ENCODE results near the gene TMEM26. TPM values are rescaled to one million over a fixed set of nuclear protein-coding genes. Genes with fewer than 3 reads are reported as not detected.
A peak's percentile ranks its signal among the peaks of the same experiment; 100 is the strongest.

The TMEM26 gene
- total RNA-seq, 1 donor from 2014 or later = 0.10 TPM

DNA sequence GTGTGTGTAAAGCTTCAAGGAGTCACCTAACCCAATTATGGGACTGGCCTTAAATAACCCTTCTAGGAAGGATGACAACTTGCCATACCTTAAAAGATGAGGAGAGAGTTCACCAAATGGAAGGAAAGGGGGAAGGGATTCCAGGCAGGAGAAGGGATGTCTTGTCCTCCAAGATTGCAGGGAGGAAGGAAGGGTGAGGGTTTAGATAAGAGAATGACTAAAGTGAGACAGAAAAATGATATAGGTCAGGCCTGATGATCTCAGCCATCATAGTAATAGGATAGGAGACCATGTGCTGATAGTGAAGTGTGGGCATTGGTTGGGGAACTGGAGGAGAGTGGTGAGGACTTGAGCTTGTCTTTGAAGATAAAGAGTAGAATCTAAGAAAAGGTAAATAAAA, 7.7 kb upstream of the TMEM26 start:
- DNase-seq (ENCODE audit: low read depth) = no peak

DNA sequence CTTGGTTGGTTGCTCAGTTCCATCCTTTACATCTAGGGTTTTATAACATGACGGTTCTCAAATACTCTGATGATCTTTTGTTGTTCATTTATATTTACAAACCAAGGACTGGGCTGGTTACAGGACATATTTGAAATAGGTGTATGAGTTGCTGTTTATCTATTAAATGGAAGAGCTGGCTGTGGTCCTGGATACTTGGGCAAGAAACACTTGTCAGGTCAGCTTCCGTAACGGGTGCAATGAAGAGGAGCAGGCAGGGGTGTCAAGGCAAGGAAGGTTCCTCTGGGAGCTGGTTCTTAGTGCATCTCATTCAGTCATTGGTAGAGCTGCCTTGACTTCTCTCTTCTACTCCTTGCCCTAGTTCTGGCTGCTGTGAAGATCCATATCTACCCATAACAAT, 4.8 kb upstream of the TMEM26 start:
- DNase-seq (ENCODE audit: low read depth) = peak; percentile 46

DNA sequence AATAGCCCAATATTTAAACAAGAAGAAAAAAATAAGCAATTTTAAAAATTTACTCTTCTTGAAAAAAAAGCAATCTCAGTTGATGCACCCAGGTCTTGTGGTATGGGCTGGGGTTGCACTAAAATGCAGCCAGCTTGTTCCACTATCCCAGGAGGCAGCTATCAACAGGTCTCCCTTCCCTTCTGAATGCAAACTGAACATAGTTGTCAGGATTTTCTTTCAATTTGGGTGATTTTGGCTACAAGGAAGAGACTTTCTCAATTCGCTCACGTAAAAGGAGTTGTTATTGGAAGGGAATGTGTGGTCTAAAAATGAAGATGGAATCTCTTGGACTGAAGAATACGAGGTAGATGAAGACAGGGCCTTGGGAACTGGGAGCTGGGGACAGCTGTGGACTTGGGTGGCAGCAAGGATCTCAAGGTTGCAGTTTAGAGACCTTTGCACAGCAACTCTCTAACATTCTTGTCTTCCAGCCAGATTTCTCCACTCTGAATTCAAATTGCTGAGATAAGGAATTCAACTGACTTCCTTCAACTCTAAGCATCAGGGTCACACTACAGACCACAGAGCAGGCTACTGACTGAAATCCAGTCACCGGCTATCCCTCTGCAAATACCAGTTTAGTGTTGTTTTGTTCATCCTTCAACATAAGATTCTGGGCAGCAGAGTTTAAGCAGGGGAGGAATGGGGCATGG, 3.1 kb upstream of the TMEM26 start:
- peak; percentile 19 for DNase-seq (ENCODE audit: low read depth)

DNA sequence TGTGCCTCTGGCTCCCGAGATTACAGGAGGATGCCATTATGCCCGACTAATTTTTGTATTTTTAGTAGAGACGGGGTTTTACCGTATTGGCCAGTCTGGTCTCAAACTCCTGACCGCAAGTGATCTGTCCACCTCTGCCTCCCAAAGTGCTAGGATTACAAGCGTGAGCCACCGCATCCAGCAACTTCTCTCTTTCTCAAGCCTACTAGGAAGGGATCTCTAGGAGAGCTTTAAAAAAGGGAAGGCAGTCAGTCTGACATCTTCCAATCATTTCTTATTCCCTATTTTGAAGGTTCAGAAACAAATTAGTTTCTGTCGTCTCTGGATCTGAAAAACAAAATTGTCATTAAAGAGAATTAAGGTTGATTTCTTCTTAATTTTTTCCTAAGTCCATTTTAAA, 2.5 kb upstream of the TMEM26 start:
- no peak for DNase-seq (ENCODE audit: low read depth)

DNA sequence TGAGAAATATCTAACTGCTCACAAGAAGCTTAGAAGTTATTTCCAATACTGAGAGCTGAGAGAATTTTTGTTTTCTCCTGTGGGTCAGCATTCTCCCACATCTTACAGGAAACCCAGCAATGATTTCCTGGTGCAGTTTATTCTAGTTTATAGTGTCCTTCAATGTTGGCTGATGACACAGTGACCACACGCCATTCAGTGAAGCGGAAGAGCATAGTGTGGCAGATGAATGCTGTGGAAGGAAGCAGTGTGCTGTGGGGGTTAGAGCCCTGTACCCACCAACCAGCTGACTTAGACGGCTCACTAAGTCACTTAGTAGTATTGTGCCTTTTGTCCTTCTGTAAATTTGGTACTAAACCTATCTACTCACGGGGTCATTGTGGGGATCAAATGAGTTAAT, 1.4 kb upstream of the TMEM26 start:
- DNase-seq (ENCODE audit: low read depth) = no peak

DNA sequence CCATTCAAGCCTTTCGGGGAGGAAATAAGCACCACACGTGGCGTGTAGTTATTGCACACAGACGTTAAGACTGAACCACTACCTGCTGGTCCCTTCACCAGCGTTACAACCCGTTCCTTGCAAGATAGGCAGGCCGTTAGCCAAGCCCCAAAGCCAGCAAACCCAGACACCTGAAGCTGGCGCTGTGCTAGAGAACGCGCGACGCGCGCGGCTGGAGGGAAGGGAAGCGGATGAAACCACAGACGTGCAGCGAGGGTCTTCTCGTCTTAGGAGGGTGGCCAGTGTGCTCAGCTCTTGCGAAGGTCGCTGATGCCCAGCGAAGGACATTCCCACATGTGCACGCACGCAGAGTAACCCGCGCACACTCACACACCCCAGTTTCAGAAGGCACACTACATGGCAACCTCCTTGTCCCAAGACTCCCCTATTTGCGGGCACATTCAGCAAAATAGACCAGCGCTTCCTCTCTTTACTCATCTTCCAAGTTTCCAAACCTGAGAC, 980 bp downstream of the TMEM26 start:
- DNase-seq (ENCODE audit: low read depth) = no peak

DNA sequence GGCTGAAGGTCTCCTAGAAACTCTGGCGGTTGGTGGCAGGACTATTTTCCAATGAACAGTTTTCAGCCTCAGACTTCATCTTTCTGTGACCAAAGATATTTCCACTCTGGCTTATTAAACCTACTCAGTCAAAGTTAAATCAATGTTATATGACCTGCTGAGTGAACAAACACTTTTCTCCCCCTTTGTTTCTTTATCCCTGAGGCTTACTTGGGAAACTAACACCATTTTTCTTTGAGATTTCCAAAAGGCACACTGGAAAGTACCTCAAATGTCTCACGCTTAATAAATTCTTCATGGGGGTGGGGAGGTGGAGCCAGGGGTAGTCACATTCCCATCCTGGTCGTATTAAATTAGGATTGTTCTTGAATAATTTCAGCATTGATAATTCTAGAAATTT, 1.8 kb downstream of the TMEM26 start:
- DNase-seq (ENCODE audit: low read depth) = no peak

DNA sequence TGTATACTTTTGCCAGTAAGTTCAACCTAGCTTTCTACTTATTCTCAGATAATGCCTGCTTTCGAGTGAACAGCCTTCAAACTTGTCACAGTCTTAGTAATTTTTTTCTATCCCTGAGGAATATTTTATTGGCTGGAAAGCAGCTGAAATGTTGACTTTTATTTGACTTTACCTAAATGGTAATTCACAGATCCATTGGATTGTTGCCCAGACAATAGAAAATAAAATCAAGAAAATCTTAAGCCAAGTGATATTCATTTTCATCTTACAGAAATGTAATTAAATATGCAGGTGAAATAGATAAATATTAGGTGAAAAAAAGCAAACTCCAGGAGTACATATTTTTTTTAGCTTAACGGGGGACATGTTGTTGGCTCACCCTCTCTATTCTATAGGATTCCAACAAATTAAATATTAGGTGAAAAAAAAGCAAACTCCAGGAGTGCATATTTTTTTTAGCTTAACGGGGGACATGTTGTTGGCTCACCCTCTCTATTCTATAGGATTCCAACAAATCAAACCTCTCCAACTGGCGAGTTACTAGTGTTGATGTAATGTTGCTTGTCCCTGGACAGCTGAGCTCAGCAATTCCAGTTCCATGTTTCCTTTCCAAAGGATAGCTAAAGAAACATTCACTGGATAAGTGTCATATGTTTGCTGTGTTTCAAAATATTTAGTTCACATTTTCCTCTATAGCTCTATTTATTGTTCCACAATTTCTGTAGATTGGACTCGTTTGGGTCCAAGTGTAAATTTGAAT, 4.2 kb downstream of the TMEM26 start:
- DNase-seq (ENCODE audit: low read depth) = no peak

DNA sequence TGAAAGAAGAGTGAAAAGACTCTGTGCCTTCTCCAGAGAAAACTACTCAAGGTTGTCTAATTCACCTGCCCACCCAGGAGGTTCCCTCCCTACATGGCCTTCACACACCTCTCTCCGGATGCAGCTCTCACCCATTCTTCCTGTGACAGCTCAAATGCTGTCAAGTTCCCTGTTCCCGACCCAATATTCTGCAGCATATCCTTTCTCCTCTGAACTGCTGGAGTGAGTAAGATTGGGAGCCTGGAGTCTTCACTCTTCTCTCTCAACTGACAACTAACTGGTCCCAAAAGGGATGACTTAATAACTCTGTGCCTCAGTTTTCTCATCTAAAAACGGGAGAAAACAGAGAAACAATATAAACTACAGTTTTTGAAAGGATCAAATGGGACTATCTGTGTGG, 5.1 kb downstream of the TMEM26 start:
- no peak for DNase-seq (ENCODE audit: low read depth)

DNA sequence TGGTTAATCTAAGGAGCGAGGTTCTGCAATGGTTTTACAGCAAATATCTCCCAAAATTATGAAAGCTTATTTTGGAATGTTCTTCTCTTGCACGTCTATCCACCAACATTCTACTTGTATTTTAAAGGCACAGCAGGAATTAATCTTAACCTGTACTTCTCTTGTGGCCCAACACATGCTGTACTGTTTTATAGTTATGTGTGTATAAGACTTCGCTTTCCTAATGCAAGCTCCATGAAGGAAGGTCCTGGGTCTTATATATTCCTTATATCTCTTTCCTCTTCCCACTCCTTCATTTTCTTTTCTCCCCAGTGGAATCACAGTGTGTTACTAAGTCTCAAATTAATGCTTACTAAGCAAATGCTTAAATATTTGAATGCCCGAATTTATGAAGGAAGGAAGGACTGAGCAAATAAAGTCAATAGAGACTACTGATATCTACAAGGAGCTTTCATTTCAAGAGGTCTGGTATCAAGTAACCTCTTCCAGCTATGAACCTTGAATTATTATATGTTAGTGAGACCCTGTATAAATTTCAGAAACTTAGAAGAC, 14.0 kb downstream of the TMEM26 start:
- DNase-seq (ENCODE audit: low read depth) = no peak

DNA sequence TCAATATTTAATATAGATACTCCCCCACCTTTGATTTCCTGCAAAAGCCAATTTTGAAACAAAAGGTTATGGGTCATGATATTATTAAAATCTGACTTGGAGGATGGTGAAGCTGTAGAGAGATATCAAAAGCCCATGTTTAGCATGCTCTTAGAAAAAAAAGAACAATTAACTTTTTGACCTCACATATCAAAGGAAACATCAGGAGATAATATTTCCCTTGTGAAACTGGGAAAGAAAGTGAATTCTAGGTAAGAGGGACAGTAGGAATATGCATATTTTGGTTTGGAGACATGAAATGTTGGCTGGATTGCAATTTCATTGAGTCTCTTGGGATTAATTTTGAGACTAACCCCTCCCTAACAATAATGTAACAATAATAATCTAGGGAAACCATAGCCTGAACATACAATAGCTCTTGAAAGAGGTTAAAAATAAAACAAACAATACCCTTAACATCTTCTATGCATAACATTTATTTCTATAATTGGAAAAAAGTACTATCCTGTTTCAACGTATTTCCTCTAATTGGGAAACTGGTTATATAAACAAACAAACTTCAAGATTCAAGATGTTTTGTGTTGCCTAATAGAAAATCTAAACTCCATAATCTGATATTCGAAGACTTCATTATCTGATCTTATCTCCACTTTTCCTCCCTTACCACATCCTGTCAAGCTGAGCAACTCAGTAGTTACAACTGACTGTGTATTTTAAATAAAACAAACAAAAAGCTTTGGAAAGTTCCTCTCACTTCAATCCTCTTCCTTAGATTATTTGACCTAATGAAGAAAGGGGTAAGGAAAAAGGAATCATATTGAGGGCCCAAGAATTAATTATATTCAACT, 14.8 kb downstream of the TMEM26 start:
- DNase-seq (ENCODE audit: low read depth) = no peak

DNA sequence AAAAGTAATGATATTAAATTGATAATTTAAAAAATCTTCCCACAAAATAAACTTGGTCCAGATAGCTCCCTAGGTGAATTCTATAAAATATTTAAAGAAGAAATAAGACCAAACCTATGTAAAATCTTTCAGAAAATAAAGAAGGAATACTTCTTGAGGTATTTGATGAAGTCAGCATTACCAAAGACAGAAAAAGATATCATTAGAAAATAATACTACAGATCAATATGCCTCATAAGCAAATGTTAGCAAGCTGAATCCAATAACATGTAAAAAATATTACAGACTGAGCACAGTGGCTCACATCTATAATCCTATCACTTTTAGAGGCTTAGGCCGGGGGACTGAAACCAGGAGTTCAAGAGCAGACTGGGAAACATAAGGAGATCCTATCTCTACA, 30.0 kb downstream of the TMEM26 start:
- DNase-seq (ENCODE audit: low read depth) = no peak

DNA sequence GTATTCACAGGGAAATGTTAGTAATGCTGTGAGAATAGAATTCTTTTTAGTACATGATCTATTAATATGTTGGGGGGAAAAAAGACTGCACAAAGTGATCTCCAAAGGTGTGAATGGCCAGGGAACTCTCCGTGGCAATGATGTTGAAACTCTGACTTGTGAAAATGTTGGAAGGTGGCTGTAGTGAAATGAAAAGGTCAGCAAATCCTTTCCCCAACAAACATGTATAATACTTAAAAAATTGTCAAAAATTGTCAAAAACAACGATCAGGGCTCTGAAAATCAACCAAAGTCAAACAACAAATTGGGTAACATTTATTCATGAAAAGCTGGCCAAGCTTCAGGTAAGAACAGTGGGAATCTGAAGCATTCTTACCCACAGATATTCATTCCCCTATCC, 35.5 kb downstream of the TMEM26 start:
- no peak for DNase-seq (ENCODE audit: low read depth)

DNA sequence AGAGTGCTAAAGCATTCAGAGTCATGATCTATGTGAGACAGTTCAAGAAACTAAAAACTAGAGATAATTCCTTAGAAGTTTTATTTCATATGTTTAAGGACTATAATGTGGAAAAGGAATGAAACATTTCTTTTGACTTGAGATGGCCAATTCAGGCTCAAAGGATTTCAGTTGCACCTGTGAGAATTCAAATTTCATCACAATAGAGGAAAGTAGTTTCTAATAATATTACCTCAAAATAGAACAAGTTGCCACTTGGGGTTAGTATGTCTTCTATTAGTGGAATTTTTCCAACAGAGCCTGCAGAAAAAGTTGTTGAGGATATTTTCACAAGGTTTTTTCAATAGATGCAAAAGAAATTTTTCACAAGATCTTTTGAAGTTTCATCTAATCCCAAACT, 37.4 kb downstream of the TMEM26 start:
- no peak for DNase-seq (ENCODE audit: low read depth)

DNA sequence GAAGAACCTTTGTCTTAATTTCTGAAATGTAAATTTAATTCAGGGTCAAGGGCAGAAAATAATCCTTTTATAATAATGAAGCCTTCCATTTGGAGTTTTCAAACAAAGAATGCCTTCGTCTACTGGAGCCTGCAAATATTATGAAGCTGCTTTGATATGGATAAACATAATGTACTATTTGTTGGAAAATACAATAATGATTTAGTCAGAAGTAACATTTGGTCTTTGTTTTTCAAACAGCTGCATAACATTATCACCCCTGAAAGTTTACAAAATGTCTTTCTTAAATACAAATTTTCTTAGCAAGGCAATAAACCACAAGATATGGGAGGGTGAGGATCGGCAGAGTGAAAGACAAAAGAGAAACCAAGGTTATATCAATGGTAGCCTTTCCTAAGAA, 41.5 kb downstream of the TMEM26 start:
- DNase-seq (ENCODE audit: low read depth) = no peak

DNA sequence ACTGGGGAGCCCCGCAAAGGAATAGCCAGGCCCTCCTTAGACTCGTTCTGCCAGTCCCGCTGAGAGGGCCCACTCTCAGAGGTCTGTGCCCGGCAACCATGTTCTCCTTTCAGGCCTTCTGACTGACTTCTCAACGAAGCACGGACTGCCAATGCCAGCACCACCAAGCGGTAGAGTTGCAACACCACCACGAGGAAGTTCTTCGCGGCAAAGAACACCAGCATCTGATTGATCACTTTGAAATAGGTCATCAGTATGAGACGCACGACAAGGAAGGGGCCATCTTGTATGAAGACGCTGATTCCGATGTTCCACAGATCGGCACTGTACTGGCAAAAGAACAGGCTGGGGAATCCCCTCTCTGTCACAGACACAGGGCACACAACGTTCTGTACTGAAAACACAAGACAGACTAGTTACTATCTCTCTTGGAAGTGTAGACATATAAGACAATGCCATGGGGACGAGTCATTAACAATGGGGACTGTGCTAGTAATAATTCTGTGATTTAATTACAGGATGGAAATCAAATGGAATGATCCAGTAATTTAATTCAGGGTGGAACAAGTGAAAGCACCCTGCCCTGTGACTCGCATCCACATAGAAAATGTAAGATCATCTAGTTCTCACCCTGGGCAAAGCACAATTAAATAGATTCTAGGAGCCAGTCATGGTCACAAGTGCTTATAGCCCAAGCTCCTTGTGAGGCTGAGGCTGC, 42.7 kb downstream of the TMEM26 start:
- peak; percentile 31 for DNase-seq (ENCODE audit: low read depth)

DNA sequence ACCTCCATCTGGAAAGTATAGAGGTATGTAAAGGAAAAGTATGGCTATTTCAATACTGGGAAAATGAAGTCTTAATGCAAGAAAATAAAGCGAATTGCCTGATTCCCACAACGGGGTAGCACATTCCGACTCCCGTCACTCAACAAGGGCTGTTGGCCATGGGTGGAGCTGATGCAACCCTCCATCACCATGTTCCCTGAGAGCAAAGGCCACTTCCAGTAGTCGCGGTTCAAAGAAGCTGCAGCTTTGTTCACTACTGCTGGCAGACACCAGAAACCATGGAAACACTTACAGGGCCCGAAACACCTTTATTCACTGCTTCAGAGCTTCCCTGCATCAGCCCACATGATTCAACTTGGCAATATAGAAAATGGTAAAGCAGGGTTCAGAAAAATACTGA, 44.0 kb downstream of the TMEM26 start:
- DNase-seq (ENCODE audit: low read depth) = no peak

DNA sequence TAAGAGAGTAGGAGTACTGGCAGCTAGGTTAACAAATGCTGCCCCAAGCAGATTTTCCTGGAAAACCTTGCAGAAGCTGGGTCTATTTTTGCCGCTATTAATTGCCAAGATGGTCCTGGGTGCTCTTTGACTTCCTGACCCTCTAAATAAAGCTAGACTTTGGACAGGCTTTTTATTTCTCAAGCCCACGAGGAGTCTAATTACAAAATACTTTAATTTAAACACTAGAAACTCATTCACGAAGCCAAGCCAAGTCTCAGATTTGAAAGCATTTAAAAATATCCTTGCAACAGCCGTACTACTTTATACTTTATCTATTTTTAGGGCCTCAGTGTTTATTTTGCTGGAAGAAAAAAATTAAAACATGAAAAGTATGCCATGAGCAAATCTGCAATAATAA, 45.1 kb downstream of the TMEM26 start:
- DNase-seq (ENCODE audit: low read depth) = no peak

DNA sequence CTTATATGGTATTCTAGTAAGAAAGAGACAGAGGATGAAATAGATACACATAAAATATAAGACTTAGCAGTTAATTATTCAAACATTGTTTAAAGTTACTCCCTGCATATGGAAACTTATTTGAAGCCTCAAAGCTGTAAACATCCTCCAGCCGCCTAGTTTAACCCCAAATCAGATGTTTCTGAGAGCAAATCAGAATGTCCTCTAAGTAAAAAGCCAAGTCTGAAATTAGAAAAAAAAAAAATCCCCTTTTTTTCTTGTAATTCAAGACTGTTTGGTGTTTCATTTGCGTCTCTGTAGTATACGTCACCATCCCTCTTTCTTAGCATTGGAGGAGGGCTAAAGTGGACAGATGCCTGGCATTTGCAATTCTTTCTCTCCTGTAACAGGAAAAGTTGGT, 46.4 kb downstream of the TMEM26 start:
- no peak for DNase-seq (ENCODE audit: low read depth)

DNA sequence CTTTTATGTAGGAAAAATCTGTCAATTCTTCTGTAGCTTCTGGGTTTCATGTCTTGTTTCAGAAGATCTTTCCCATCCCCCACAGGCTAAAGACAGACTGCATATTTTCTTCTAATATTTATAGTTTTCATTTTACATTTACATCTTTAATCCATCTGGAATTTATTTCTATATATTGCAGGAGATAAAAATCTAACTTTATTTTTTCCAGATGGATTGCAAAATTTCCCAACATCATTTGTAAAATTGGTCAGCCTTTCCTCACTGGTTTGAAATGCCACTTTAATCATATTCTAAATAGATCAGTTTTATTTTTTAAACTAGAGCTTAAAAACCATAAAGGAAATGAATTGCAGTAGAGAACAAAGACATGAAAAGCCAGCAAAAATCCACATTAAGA, 46.9 kb downstream of the TMEM26 start:
- DNase-seq (ENCODE audit: low read depth) = no peak

DNA sequence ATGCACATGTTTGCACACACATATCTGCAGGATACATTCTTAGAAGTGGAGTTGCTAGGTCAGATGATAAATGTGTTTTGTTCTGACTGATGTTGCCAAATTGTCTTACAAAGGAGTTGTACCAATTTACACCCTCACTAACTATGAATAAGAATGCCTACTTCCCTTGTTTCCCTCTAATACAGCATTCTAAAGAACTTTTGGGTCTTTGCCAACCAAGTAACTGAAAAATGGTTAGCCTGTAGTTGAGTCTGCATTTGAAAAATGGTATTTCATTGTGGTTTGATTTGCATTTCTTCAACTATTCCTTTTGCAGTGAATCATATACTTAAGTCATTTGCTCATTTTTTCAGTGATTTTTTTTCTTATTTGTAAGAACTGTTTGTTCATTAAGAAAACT, 48.4 kb downstream of the TMEM26 start:
- DNase-seq (ENCODE audit: low read depth) = peak; percentile 33

DNA sequence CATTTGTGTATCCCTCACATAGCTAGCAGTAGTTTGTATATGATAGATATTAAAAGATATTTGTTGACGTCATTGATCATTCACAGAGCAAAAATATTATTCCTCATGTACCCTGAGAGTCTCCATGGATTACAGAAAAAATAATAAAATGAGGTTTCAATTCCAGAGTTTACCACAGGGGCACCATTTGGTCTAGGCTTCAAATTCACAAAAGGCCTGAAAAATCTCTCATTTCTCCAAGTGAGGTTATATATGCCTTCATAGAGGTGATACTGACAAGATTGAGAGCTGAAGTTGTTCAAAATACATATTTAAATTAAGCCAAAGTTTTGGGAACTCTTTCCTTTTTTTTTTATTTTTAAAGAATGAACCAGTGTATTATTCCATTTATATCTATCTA, 52.7 kb downstream of the TMEM26 start:
- no peak for DNase-seq (ENCODE audit: low read depth)
